ENCODE measurements around the gene UBR3.
"Not testable (repeated sequence)": the region's sequence is repeated elsewhere in the genome, so short reads cannot be mapped to it uniquely, and the experiment has no call there.

The UBR3 gene

GRCh38 chr2:169862816-169863215 lies 35.6 kb downstream of the UBR3 start:
- FAIRE-seq (peak; percentile 32), DNase-seq (ENCODE audit: insufficient read length, low spot score) (no peak)
- TF ChIP-seq, protein P1, sequence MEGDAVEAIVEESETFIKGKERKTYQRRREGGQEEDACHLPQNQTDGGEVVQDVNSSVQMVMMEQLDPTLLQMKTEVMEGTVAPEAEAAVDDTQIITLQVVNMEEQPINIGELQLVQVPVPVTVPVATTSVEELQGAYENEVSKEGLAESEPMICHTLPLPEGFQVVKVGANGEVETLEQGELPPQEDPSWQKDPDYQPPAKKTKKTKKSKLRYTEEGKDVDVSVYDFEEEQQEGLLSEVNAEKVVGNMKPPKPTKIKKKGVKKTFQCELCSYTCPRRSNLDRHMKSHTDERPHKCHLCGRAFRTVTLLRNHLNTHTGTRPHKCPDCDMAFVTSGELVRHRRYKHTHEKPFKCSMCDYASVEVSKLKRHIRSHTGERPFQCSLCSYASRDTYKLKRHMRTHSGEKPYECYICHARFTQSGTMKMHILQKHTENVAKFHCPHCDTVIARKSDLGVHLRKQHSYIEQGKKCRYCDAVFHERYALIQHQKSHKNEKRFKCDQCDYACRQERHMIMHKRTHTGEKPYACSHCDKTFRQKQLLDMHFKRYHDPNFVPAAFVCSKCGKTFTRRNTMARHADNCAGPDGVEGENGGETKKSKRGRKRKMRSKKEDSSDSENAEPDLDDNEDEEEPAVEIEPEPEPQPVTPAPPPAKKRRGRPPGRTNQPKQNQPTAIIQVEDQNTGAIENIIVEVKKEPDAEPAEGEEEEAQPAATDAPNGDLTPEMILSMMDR (IDR thresholded peaks at IDR 0.05; ENCODE audit: insufficient read depth, missing control alignments): no peak

- FAIRE-seq (no peak), DNase-seq (ENCODE audit: insufficient read length, low spot score) (no peak)
- TF ChIP-seq, protein P1 (IDR thresholded peaks at IDR 0.05; ENCODE audit: insufficient read depth, missing control alignments): no peak
These were observed 38.2 kb downstream of the UBR3 start for GRCh38 chr2:169865492-169865891.

DNA sequence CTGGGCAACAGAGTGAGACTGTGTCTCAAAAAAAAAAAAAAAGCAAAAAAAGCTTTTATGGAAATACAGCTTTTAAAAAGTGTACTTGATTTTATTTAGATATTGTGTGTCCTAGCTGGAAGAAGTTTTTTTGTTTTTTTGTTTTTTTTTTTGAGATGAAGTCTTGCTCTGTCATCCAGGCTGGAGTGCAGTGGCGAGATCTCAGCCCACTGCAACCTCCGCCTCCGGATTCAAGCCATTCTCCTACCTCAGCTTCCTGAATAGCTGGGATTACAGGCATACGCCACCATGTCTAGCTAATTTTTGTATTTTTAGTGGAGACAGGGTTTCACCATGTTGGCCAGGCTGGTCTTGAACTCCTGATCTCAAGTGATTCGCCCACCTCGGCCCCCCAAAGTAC lies 39.0 kb downstream of the UBR3 start:
- not testable (repeated sequence) for FAIRE-seq; DNase-seq (ENCODE audit: insufficient read length, low spot score)

DNA sequence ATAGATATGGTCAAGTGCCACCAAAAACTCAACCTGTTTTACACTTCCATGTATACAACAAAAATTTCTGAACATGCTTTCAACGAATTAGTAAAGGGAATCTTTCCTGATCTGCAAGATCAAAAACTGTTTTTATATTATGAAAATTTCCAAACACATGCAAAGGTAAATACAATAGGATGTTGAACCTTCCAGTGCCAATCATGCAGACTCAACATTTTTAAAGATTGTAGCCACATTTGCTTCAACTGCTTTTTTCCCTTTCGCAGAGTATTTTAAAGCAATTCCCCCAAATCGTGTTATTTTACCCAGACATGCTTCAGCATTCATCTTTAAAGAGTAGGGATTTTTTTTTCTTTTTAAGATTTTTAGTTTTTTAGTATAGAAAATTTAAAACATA lies 40.3 kb downstream of the UBR3 start:
- DNase-seq (ENCODE audit: insufficient read length, low spot score) (no peak), FAIRE-seq (no peak)
- TF ChIP-seq, protein P1 (IDR thresholded peaks at IDR 0.05; ENCODE audit: insufficient read depth, missing control alignments): no peak

DNA sequence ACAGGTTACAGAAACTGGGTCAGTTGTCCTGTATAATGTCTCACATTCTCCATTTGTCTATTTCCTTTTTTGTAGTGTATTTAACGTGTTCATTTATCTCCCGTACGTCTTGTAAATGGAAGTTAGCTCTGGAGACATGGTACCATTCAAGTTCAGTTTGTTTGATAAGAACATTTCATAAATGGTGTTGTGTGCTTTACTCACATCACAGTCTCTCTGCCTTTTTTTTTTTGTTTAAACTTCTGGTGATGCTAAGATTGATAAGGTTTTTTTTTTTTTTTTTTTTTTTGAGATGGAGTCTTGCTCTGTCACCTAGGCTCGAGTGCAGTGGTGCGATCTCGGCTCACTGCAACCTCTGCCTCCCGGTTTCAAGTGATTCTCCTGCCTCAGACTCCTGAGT lies 41.7 kb downstream of the UBR3 start:
- no peak for FAIRE-seq
- TF ChIP-seq, protein P1 (IDR thresholded peaks at IDR 0.05; ENCODE audit: insufficient read depth, missing control alignments): no peak
- no peak for DNase-seq (ENCODE audit: insufficient read length, low spot score)

DNA sequence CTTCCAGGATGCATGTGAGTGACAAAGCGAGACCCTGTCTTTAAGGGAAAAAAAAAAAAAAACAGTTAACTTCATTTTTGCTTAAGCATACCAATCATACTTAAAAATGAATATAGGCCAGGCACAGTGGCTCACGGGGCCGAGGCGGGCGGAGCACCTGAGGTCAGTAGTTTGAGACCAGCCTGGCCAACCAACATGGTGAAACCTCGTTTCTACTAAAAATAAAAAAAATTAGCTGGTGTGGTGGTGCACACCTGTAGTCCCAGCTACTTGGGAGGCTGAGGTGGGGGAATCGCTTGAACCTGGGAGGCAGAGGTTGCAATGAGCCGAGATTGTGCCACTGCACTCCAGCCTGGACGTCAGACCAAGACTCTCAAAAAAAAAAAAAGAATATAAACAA lies 44.1 kb downstream of the UBR3 start:
- DNase-seq (ENCODE audit: insufficient read length, low spot score); FAIRE-seq: not testable (repeated sequence)

- DNase-seq (ENCODE audit: insufficient read length, low spot score): no peak
- TF ChIP-seq, protein P1 (IDR thresholded peaks at IDR 0.05; ENCODE audit: insufficient read depth, missing control alignments): no peak
- no peak for FAIRE-seq
These were observed 44.7 kb downstream of the UBR3 start for GRCh38 chr2:169871994-169872393.

DNA sequence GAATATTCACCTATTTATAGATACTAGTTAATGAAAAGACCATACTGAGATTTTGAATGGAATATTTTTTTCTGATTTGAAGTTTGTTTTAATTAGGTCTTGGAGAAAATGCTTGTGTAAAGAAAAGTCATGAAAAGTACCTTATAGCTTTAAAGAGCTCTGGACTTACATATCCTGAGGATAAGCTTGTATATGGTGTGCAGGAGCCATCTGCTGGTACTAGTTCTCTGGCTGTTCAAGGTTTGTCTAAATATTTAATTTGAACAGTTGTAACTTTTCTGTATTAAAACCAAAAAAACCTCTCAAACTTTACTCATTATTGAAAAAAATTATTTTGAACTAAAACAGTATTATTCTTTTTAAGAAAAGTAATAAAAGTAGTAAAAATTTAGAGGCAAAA lies 50.1 kb downstream of the UBR3 start:
- DNase-seq (ENCODE audit: insufficient read length, low spot score): no peak
- TF ChIP-seq, protein P1 (IDR thresholded peaks at IDR 0.05; ENCODE audit: insufficient read depth, missing control alignments): peak; percentile 68
- FAIRE-seq: peak; percentile 35

Data from D721Med (cell line).